ENCODE measurements around the gene ZSWIM5.

Gene ZSWIM5

GRCh38 chr1:45059829-45060228 lies 146.6 kb downstream of the ZSWIM5 start:
- DNase-seq (ENCODE audit: low read depth in 2 of 2): no peak
- no peak overlapping the region for H3K4me3 ChIP-seq (replicated peaks in 1 of 2; ENCODE audit: low read depth in 2 of 2, low read length in 2 of 2)
- no peak for TF ChIP-seq CTCF (IDR thresholded peaks at IDR 0.05; ENCODE audit: low read depth, low read length)

- TF ChIP-seq CTCF (IDR thresholded peaks at IDR 0.05; ENCODE audit: low read depth, low read length): no peak
- DNase-seq (ENCODE audit: low read depth in 2 of 2): no peak
- H3K4me3 ChIP-seq (replicated peaks in 1 of 2; ENCODE audit: low read depth in 2 of 2, low read length in 2 of 2): no peak overlapping the region
These were observed 148.9 kb downstream of the ZSWIM5 start for GRCh38 chr1:45057542-45057941.

GRCh38 chr1:45051005-45051772 lies 155.2 kb downstream of the ZSWIM5 start:
- no peak for DNase-seq (ENCODE audit: low read depth in 2 of 2)
- TF ChIP-seq CTCF (IDR thresholded peaks at IDR 0.05; ENCODE audit: low read depth, low read length): no peak
- no peak overlapping the region for H3K4me3 ChIP-seq (replicated peaks in 1 of 2; ENCODE audit: low read depth in 2 of 2, low read length in 2 of 2)

- no peak for TF ChIP-seq CTCF (IDR thresholded peaks at IDR 0.05; ENCODE audit: low read depth, low read length)
- DNase-seq (ENCODE audit: low read depth in 2 of 2): peak in 1 of 2 donors; percentile 7
- no peak overlapping the region for H3K4me3 ChIP-seq (replicated peaks in 1 of 2; ENCODE audit: low read depth in 2 of 2, low read length in 2 of 2)
These were observed 159.4 kb downstream of the ZSWIM5 start for GRCh38 chr1:45047032-45047431.

GRCh38 chr1:45044916-45045315 lies 161.5 kb downstream of the ZSWIM5 start:
- DNase-seq (ENCODE audit: low read depth in 2 of 2): no peak
- no peak for TF ChIP-seq CTCF (IDR thresholded peaks at IDR 0.05; ENCODE audit: low read depth, low read length)
- no peak overlapping the region for H3K4me3 ChIP-seq (replicated peaks in 1 of 2; ENCODE audit: low read depth in 2 of 2, low read length in 2 of 2)

GRCh38 chr1:45043094-45043493 lies 163.3 kb downstream of the ZSWIM5 start:
- no peak overlapping the region for H3K4me3 ChIP-seq (replicated peaks in 1 of 2; ENCODE audit: low read depth in 2 of 2, low read length in 2 of 2)
- DNase-seq (ENCODE audit: low read depth in 2 of 2): no peak
- no peak for TF ChIP-seq CTCF (IDR thresholded peaks at IDR 0.05; ENCODE audit: low read depth, low read length)

- no peak for DNase-seq (ENCODE audit: low read depth in 2 of 2)
- no peak for TF ChIP-seq CTCF (IDR thresholded peaks at IDR 0.05; ENCODE audit: low read depth, low read length)
- H3K4me3 ChIP-seq (replicated peaks in 1 of 2; ENCODE audit: low read depth in 2 of 2, low read length in 2 of 2): no peak overlapping the region
These were observed 166.1 kb downstream of the ZSWIM5 start for GRCh38 chr1:45040297-45040696.
